ENCODE measurements around the gene BTBD9. TPM values are rescaled to one million over a fixed set of nuclear protein-coding genes. Genes with fewer than 3 reads are reported as not detected.

Gene BTBD9
- total and polyA plus RNA-seq, 2 donors (not counting 1 experiment from before 2014, with no cell fraction given) = 4.1 to 48.9 TPM

DNA sequence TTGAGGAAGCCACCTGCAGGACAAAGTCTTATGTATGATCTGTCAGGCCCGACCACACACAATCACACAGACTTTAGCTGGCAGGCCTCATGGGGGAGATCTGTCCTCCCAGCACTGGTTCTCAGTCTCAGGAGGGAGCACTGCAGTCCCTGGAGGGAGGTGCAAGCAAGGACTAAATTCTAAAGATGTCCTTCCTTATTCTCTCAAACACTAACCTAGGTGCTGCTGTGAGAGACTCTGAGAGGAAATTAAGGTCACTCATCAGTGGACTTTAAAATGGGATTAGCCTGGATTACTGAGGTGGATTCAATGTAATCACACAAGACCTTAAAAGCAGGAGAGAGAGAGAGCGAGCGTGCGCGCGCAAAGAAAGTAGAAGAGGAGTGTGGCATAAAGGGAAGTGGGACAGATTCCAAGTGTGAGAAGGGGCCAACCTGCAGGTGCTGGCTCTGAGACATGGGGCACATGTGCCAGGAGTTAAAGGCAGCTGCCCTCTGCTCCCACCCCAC lies 48.9 kb upstream of the BTBD9 start:
- no peaks in the 10 kb centered on the region for H4K20me1 ChIP-seq (ENCODE audit: control insufficient read depth, insufficient read depth, low read length, poor library complexity, severe bottlenecking)
- DNase-seq = peak; percentile 51
- no peaks in the 10 kb centered on the region for H3K27me3 ChIP-seq (replicated peaks in 1 of 4; ENCODE audit: control extremely low read depth in 1 of 4, control insufficient read depth in 3 of 4, insufficient read depth in 4 of 4, low read length in 3 of 4)
- Mint-ChIP-seq H3K9me3 (ENCODE audit: insufficient read depth) (no peaks in the 10 kb centered on the region), H3K27me3 (no peaks in the 10 kb centered on the region), H3K4me1 (peaks cover 51% of the 10 kb centered on the region), H3K4me3 (peak overlapping the region; percentile 40), H3K27ac (peak overlapping the region; percentile 56)
- no peaks in the 10 kb centered on the region for H3K9me3 ChIP-seq (ENCODE audit: control extremely low read depth in 1 of 3, control insufficient read depth in 2 of 3, insufficient read depth in 1 of 3, low read length in 2 of 3)
- peaks cover 5% of the 10 kb centered on the region for H3K79me2 ChIP-seq (ENCODE audit: control insufficient read depth, insufficient read depth, low read length)
- peak overlapping the region; percentile 39 for H3K4me2 ChIP-seq (replicated peaks; ENCODE audit: low read depth, low read length, poor library complexity, severe bottlenecking)
- H3K4me1 ChIP-seq (ENCODE audit: control insufficient read depth in 2 of 2, insufficient read depth in 2 of 2, low read length in 2 of 2) = peaks cover 12 to 15% of the 10 kb centered on the region in 2 donors
- WGBS (ENCODE audit: insufficient coverage) = 20% methylated on average over 5 of the region's 6 CpGs
- ATAC-seq (ENCODE audit: low read depth) = peak; percentile 96
- peak overlapping the region; percentile 8 for H3K9ac ChIP-seq (ENCODE audit: low read length)
- CTCF ChIA-PET = interaction anchor here (1.2 kb wide), 1 partner anchor 195 kb away, joined by 4 read pairs; no protein-coding TSS in a partner anchor
- H3K27ac ChIP-seq (ENCODE audit: low read length in 2 of 2) = peak overlapping the region; percentile 18 to 50
- peak overlapping the region; percentile 9 for H2AFZ ChIP-seq (ENCODE audit: insufficient read depth, low read depth, low read length, poor library complexity, severe bottlenecking)
- peaks cover 0 to 9% of the 10 kb centered on the region in 2 experiments for H3K36me3 ChIP-seq (replicated peaks in 1 of 2; ENCODE audit: control extremely low read depth in 1 of 2, control insufficient read depth in 1 of 2, extremely low read depth in 1 of 2, insufficient read depth in 2 of 2, low read length in 1 of 2)
- TF ChIP-seq EZH2 (IDR thresholded peaks at IDR 0.05; ENCODE audit: borderline replicate concordance, insufficient read depth, low read depth, low read length, poor library complexity, severe bottlenecking) = no peak
- TF ChIP-seq, protein P1, sequence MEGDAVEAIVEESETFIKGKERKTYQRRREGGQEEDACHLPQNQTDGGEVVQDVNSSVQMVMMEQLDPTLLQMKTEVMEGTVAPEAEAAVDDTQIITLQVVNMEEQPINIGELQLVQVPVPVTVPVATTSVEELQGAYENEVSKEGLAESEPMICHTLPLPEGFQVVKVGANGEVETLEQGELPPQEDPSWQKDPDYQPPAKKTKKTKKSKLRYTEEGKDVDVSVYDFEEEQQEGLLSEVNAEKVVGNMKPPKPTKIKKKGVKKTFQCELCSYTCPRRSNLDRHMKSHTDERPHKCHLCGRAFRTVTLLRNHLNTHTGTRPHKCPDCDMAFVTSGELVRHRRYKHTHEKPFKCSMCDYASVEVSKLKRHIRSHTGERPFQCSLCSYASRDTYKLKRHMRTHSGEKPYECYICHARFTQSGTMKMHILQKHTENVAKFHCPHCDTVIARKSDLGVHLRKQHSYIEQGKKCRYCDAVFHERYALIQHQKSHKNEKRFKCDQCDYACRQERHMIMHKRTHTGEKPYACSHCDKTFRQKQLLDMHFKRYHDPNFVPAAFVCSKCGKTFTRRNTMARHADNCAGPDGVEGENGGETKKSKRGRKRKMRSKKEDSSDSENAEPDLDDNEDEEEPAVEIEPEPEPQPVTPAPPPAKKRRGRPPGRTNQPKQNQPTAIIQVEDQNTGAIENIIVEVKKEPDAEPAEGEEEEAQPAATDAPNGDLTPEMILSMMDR (IDR thresholded peaks at IDR 0.05) = no peak
- POLR2A ChIA-PET = no interaction called here
- intact Hi-C loops (cut with micrococcal nuclease) = loop anchor here (2.0 kb wide), 1 partner anchor 14 kb away; the partner anchor contains the start of gene GLO1
- no peak overlapping the region for H3K4me3 ChIP-seq (ENCODE audit: control extremely low read depth in 1 of 5, extremely low read depth in 1 of 5, insufficient read depth in 1 of 5, low read depth in 2 of 5, low read length in 4 of 5)

DNA sequence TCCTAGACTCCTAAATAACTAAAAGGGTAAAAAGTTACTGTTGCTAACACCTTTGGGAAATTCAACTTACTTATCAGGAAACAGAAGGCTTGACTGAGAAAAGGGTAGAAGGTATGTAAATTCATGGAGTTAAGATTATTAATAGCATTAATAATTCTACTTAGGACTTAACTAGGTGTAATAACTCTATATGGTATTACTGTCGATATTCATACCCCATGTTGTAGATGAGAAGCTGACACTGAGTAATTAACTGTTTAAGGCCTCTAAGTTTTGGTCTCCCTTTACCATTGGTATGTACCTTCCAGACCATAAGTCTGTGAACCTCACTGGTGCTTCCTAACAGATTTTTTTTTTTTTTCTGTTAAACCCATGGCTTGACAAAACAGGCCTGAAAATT lies 47.8 kb upstream of the BTBD9 start:
- Mint-ChIP-seq H3K4me1 (peaks cover 47% of the 10 kb centered on the region), H3K9me3 (ENCODE audit: insufficient read depth) (no peaks in the 10 kb centered on the region), H3K4me3 (no peak overlapping the region), H3K27ac (no peak overlapping the region), H3K27me3 (no peaks in the 10 kb centered on the region)
- no peaks in the 10 kb centered on the region for H4K20me1 ChIP-seq (ENCODE audit: control insufficient read depth, insufficient read depth, low read length, poor library complexity, severe bottlenecking)
- no peak overlapping the region for H3K4me2 ChIP-seq (replicated peaks; ENCODE audit: low read depth, low read length, poor library complexity, severe bottlenecking)
- intact Hi-C loops (cut with micrococcal nuclease) = no loop called here
- CTCF ChIA-PET = interaction anchor here (1.2 kb wide), 1 partner anchor 194 kb away, joined by 4 read pairs; no protein-coding TSS in a partner anchor
- H3K36me3 ChIP-seq (replicated peaks in 1 of 2; ENCODE audit: control extremely low read depth in 1 of 2, control insufficient read depth in 1 of 2, extremely low read depth in 1 of 2, insufficient read depth in 2 of 2, low read length in 1 of 2) = peaks cover 0 to 16% of the 10 kb centered on the region in 2 experiments
- peaks cover 12 to 15% of the 10 kb centered on the region in 2 donors for H3K4me1 ChIP-seq (ENCODE audit: control insufficient read depth in 2 of 2, insufficient read depth in 2 of 2, low read length in 2 of 2)
- peaks cover 5% of the 10 kb centered on the region for H3K79me2 ChIP-seq (ENCODE audit: control insufficient read depth, insufficient read depth, low read length)
- no peak overlapping the region for H2AFZ ChIP-seq (ENCODE audit: insufficient read depth, low read depth, low read length, poor library complexity, severe bottlenecking)
- ATAC-seq (ENCODE audit: low read depth) (no peak), DNase-seq (no peak)
- peak overlapping the region in 1 of 2 donors; percentile 29 for H3K27ac ChIP-seq (ENCODE audit: low read length in 2 of 2)
- no CpG with 5 or more reads among the region's 1 CpG for WGBS (ENCODE audit: insufficient coverage)
- POLR2A ChIA-PET = no interaction called here
- no peak overlapping the region for H3K9ac ChIP-seq (ENCODE audit: low read length)
- H3K27me3 ChIP-seq (replicated peaks in 1 of 4; ENCODE audit: control extremely low read depth in 1 of 4, control insufficient read depth in 3 of 4, insufficient read depth in 4 of 4, low read length in 3 of 4) = no peaks in the 10 kb centered on the region
- H3K9me3 ChIP-seq (ENCODE audit: control extremely low read depth in 1 of 3, control insufficient read depth in 2 of 3, insufficient read depth in 1 of 3, low read length in 2 of 3) = no peaks in the 10 kb centered on the region
- TF ChIP-seq EZH2 (IDR thresholded peaks at IDR 0.05; ENCODE audit: borderline replicate concordance, insufficient read depth, low read depth, low read length, poor library complexity, severe bottlenecking) = no peak
- TF ChIP-seq, protein P1 (IDR thresholded peaks at IDR 0.05) = no peak
- no peak overlapping the region for H3K4me3 ChIP-seq (ENCODE audit: control extremely low read depth in 1 of 5, extremely low read depth in 1 of 5, insufficient read depth in 1 of 5, low read depth in 2 of 5, low read length in 4 of 5)

Measured in B cell (primary cell).